Osteocyte (in vitro differentiated cells): ENCODE data around the gene PUM1. TPM values are rescaled to one million over a fixed set of nuclear protein-coding genes. Genes with fewer than 3 reads are reported as not detected.
"Not testable (repeated sequence)": the region's sequence is repeated elsewhere in the genome, so short reads cannot be mapped to it uniquely, and the experiment has no call there.

Source experiments
- DNase-seq: peaks from one replicate; pipeline ENCODE4 v3.0.0; 2021; ENCODE audit warnings: mixed read lengths; ENCODE audit not compliant: unreplicated experiment; ENCODE audit errors: extremely low spot score
- H3K27ac Mint-ChIP-seq: one replicate; pipeline ENCODE4 v1.8.0; 2021; ENCODE audit warnings: mild to moderate bottlenecking, mixed read lengths; ENCODE audit not compliant: unreplicated experiment
- H3K27me3 Mint-ChIP-seq: one replicate; pipeline ENCODE4 v1.8.0; 2021; ENCODE audit warnings: mixed read lengths; ENCODE audit not compliant: unreplicated experiment
- H3K36me3 Mint-ChIP-seq: one replicate; pipeline ENCODE4 v1.8.0; 2021; ENCODE audit warnings: mixed read lengths; ENCODE audit not compliant: unreplicated experiment
- H3K4me1 Mint-ChIP-seq: one replicate; pipeline ENCODE4 v1.8.0; 2021; ENCODE audit warnings: mixed read lengths; ENCODE audit not compliant: unreplicated experiment
- H3K4me3 Mint-ChIP-seq: one replicate; pipeline ENCODE4 v1.8.0; 2021; ENCODE audit warnings: mild to moderate bottlenecking, moderate library complexity, mixed read lengths; ENCODE audit not compliant: unreplicated experiment
- H3K9me3 Mint-ChIP-seq: one replicate; pipeline ENCODE4 v1.8.0; 2021; ENCODE audit warnings: mixed read lengths; ENCODE audit not compliant: unreplicated experiment
- CTCF ChIP-seq: fragments of 200-600 bp; sonication (generic); IDR thresholded peaks from 2 replicates; pipeline ENCODE4 v1.5.0; 2021; ENCODE audit warnings: antibody characterized with exemption, mild to moderate bottlenecking, moderate library complexity
- total RNA-seq: library from RNA; stranded (reverse); gene quantifications from 2 replicates; pipeline ENCODE4 v1.2.1, GENCODE V29; 2021

Gene PUM1
- total RNA-seq, 1 donor from 2014 or later, result 145 TPM

- DNase-seq, result no peak
- TF ChIP-seq CTCF, result no peak
- peaks cover 5% of the 10 kb centered on the region for H3K36me3 Mint-ChIP-seq
- peak overlapping the region; percentile 99 for H3K27ac Mint-ChIP-seq
- no peaks in the 10 kb centered on the region for H3K27me3 Mint-ChIP-seq
- H3K4me1 Mint-ChIP-seq, result peaks cover 34% of the 10 kb centered on the region
- H3K9me3 Mint-ChIP-seq, result no peaks in the 10 kb centered on the region
- peak overlapping the region; percentile 99 for H3K4me3 Mint-ChIP-seq
Measured at GRCh38 chr1:31063631-31064030, 1.9 kb downstream of the PUM1 start.

- H3K27ac Mint-ChIP-seq, result peak overlapping the region; percentile 99
- H3K36me3 Mint-ChIP-seq, result peaks cover 11% of the 10 kb centered on the region
- TF ChIP-seq CTCF, result no peak
- no peak for DNase-seq
- H3K9me3 Mint-ChIP-seq, result no peaks in the 10 kb centered on the region
- no peaks in the 10 kb centered on the region for H3K27me3 Mint-ChIP-seq
- H3K4me1 Mint-ChIP-seq, result peaks cover 36% of the 10 kb centered on the region
- peak overlapping the region; percentile 99 for H3K4me3 Mint-ChIP-seq
Measured at GRCh38 chr1:31062867-31063380, 2.6 kb downstream of the PUM1 start.

- H3K9me3 Mint-ChIP-seq, DNase-seq, H3K27me3 Mint-ChIP-seq: not testable (repeated sequence)
- H3K4me1 Mint-ChIP-seq, result peaks cover 37% of the 10 kb centered on the region
- peaks cover 16% of the 10 kb centered on the region for H3K36me3 Mint-ChIP-seq
- peak overlapping the region; percentile 99 for H3K27ac Mint-ChIP-seq
- H3K4me3 Mint-ChIP-seq, result peak overlapping the region; percentile 99
Measured at GRCh38 chr1:31062162-31062866, 3.2 kb downstream of the PUM1 start.

- no peak overlapping the region for H3K4me3 Mint-ChIP-seq
- DNase-seq, result no peak
- no peaks in the 10 kb centered on the region for H3K27me3 Mint-ChIP-seq
- peaks cover 48% of the 10 kb centered on the region for H3K4me1 Mint-ChIP-seq
- H3K9me3 Mint-ChIP-seq, result no peaks in the 10 kb centered on the region
- H3K36me3 Mint-ChIP-seq, result peaks cover 27% of the 10 kb centered on the region
- no peak for TF ChIP-seq CTCF
- H3K27ac Mint-ChIP-seq, result no peak overlapping the region
Measured at GRCh38 chr1:31058012-31058411, 7.5 kb downstream of the PUM1 start.

- H3K9me3 Mint-ChIP-seq, result no peaks in the 10 kb centered on the region
- no peaks in the 10 kb centered on the region for H3K27me3 Mint-ChIP-seq
- TF ChIP-seq CTCF, result no peak
- no peak for DNase-seq
- no peak overlapping the region for H3K4me3 Mint-ChIP-seq
- peaks cover 35% of the 10 kb centered on the region for H3K4me1 Mint-ChIP-seq
- peaks cover 31% of the 10 kb centered on the region for H3K36me3 Mint-ChIP-seq
- no peak overlapping the region for H3K27ac Mint-ChIP-seq
Measured at GRCh38 chr1:31055953-31056352, 9.6 kb downstream of the PUM1 start.
